ENCODE results near the gene RAMP1.

The RAMP1 gene
- long read RNA-seq, result 0 reads

- TF ChIP-seq GABPA (IDR thresholded peaks at IDR 0.05; ENCODE audit: low read depth) (no peak), SPI1 (IDR thresholded peaks at IDR 0.05; ENCODE audit: borderline replicate concordance, low read depth) (no peak), REST (IDR thresholded peaks at IDR 0.05; ENCODE audit: insufficient replicate concordance, low read depth) (no peak), POLR2AphosphoS5 (IDR thresholded peaks at IDR 0.05; ENCODE audit: low read depth) (no peak)
- TF ChIP-seq, protein P1, sequence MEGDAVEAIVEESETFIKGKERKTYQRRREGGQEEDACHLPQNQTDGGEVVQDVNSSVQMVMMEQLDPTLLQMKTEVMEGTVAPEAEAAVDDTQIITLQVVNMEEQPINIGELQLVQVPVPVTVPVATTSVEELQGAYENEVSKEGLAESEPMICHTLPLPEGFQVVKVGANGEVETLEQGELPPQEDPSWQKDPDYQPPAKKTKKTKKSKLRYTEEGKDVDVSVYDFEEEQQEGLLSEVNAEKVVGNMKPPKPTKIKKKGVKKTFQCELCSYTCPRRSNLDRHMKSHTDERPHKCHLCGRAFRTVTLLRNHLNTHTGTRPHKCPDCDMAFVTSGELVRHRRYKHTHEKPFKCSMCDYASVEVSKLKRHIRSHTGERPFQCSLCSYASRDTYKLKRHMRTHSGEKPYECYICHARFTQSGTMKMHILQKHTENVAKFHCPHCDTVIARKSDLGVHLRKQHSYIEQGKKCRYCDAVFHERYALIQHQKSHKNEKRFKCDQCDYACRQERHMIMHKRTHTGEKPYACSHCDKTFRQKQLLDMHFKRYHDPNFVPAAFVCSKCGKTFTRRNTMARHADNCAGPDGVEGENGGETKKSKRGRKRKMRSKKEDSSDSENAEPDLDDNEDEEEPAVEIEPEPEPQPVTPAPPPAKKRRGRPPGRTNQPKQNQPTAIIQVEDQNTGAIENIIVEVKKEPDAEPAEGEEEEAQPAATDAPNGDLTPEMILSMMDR (IDR thresholded peaks at IDR 0.05; ENCODE audit: insufficient read depth, low read length), result no peak
- no peak within 1 kb of the TSS for H3K27ac ChIP-seq (replicated peaks)
- no peak within 1 kb of the TSS for H3K4me3 ChIP-seq (replicated peaks; ENCODE audit: insufficient read depth, low read length)
- peak in 1 of 2 experiments; percentile 14 for DNase-seq (ENCODE audit: low read depth in 1 of 2, low spot score in 1 of 2)
- peaks cover 13% of the 10 kb centered on the region for H3K27me3 ChIP-seq (ENCODE audit: insufficient read depth, poor library complexity, severe bottlenecking)
These were observed at the start of gene RAMP1 for GRCh38 chr2:237859533-237860272. TSS of gene RAMP1 (plus strand) at chr2:237859623. CDS start at chr2:237859676, 53 bp downstream.

DNA sequence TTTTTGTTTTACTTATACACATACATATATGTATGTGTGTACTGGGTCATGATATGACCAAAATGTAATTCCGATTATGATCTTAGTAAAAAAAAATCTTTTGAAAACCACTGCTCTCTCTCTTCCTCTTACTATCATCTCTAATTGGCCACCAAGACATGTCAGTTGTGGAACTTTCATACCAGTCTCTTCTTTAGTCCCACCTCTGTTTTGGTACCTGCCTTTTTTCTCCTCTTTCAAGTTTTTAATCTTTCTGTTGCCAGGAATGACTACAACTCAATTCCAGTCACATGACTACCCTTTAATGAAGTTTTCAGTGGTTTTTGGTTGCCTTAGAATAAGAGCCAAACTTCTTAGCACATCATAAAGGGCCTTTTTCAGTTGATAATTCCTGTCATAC is 43.8 kb upstream of the RAMP1 start:
- Histone ChIP-seq H3K27me3 (ENCODE audit: insufficient read depth, poor library complexity, severe bottlenecking) (no peaks in the 10 kb centered on the region), H3K4me3 (replicated peaks; ENCODE audit: insufficient read depth, low read length) (no peak overlapping the region), H3K27ac (replicated peaks) (no peak overlapping the region)
- TF ChIP-seq SPI1 (IDR thresholded peaks at IDR 0.05; ENCODE audit: borderline replicate concordance, low read depth) (no peak), GABPA (IDR thresholded peaks at IDR 0.05; ENCODE audit: low read depth) (no peak), POLR2AphosphoS5 (IDR thresholded peaks at IDR 0.05; ENCODE audit: low read depth) (no peak), REST (IDR thresholded peaks at IDR 0.05; ENCODE audit: insufficient replicate concordance, low read depth) (no peak)
- TF ChIP-seq, protein P1 (IDR thresholded peaks at IDR 0.05; ENCODE audit: insufficient read depth, low read length), result no peak
- no peak for DNase-seq (ENCODE audit: low read depth in 1 of 2, low spot score in 1 of 2)

GRCh38 chr2:237816531-237816930 is 42.9 kb upstream of the RAMP1 start:
- TF ChIP-seq REST (IDR thresholded peaks at IDR 0.05; ENCODE audit: insufficient replicate concordance, low read depth), result no peak
- TF ChIP-seq, protein P1 (IDR thresholded peaks at IDR 0.05; ENCODE audit: insufficient read depth, low read length), result no peak
- no peak for TF ChIP-seq POLR2AphosphoS5 (IDR thresholded peaks at IDR 0.05; ENCODE audit: low read depth)
- no peak for TF ChIP-seq SPI1 (IDR thresholded peaks at IDR 0.05; ENCODE audit: borderline replicate concordance, low read depth)
- no peak for TF ChIP-seq GABPA (IDR thresholded peaks at IDR 0.05; ENCODE audit: low read depth)
- DNase-seq (ENCODE audit: low read depth in 1 of 2, low spot score in 1 of 2), result no peak
- no peaks in the 10 kb centered on the region for H3K27me3 ChIP-seq (ENCODE audit: insufficient read depth, poor library complexity, severe bottlenecking)
- no peak overlapping the region for H3K27ac ChIP-seq (replicated peaks)
- H3K4me3 ChIP-seq (replicated peaks; ENCODE audit: insufficient read depth, low read length), result no peak overlapping the region

All from HL-60 (cell line).